ENCODE results near the gene SEMA4G. TPM values are rescaled to one million over a fixed set of nuclear protein-coding genes. Genes with fewer than 3 reads are reported as not detected.

The SEMA4G gene
- total and polyA plus RNA-seq, 2 of the 4 experiments (the other 2 are of a cell fraction): 0.90 to 8.7 TPM

DNA sequence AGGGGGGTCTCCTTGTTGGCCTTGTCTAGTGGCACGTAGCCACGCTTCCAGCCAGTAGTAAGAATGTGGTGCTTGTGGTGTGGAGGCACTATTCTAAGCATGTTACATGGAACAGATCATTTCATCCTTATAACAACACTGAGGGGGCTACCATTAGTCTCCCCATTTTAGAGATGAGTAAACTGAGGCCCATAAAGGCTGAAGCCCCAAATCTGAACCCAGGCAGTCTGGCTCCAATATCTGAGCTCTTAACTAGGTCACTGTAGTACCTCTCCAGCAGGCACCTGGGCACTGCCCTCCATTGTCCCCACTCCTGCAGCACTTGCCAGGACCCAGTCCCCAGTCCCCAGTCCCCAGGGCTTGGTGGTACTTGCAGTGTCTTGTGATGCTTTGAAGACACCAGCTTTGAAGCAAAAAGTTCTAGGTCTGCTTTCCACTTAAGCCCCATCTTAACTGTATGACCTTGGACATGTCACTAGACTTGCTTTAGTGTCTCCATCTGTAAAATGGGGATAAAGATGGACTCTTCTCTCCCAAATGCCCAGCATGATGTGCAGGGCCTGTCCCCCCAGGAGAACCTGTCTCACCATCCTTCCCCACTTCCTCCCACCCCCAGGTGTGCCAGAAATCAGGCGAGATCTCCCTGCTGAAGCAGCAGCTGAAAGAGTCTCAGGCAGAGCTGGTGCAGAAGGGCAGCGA is 36.7 kb downstream of the SEMA4G start:
- Histone ChIP-seq H4K20me1 (ENCODE audit: insufficient read depth, low read length) (peaks cover 65% of the 10 kb centered on the region), H3K9me3 (ENCODE audit: control insufficient read depth, insufficient read depth, low read length) (no peaks in the 10 kb centered on the region), H3K4me1 (ENCODE audit: control insufficient read depth, insufficient read depth, low read length) (peaks cover 33% of the 10 kb centered on the region), H2BK5ac (ENCODE audit: low read depth, low read length, poor library complexity, severe bottlenecking) (no peak overlapping the region), H3K4ac (ENCODE audit: low read depth, low read length) (no peak overlapping the region), H3K18ac (ENCODE audit: low read depth, low read length) (no peak overlapping the region), H2BK20ac (ENCODE audit: low read depth, low read length) (no peak overlapping the region), H3K9me1 (ENCODE audit: insufficient read depth, low read length) (peaks cover 14% of the 10 kb centered on the region), H3K56ac (ENCODE audit: extremely low read depth, insufficient read depth, low read length) (no peak overlapping the region), H3K9ac (ENCODE audit: low read depth, low read length) (no peak overlapping the region), H2BK15ac (ENCODE audit: low read depth, low read length) (no peak overlapping the region), H3K36me3 (ENCODE audit: control insufficient read depth, insufficient read depth, low read length) (peaks cover 47% of the 10 kb centered on the region), H2AFZ (replicated peaks; ENCODE audit: low read length, poor library complexity) (no peak overlapping the region), H3K27me3 (ENCODE audit: control insufficient read depth, insufficient read depth, low read length) (no peaks in the 10 kb centered on the region), H3K23ac (ENCODE audit: low read depth, low read length) (no peak overlapping the region; the same call in 1 of the 2 replicates), H3K27ac (ENCODE audit: insufficient read depth, low read length) (no peak overlapping the region), H4K8ac (ENCODE audit: low read depth in 2 of 2, low read length in 2 of 2) (no peak overlapping the region), H3K14ac (replicated peaks; ENCODE audit: low read depth, low read length) (no peak overlapping the region), H2BK120ac (ENCODE audit: low read depth, low read length) (no peak overlapping the region), H4K91ac (ENCODE audit: insufficient read depth, low read depth, low read length) (no peak overlapping the region), H2AK5ac (ENCODE audit: low read depth, low read length) (no peak overlapping the region), H3K4me3 (ENCODE audit: insufficient read depth, low read depth, low read length) (no peak overlapping the region), H3K4me2 (ENCODE audit: low read depth, low read length) (no peak overlapping the region), H4K5ac (ENCODE audit: low read depth, low read length) (no peak overlapping the region), H2AK9ac (replicated peaks; ENCODE audit: low read depth, low read length, poor library complexity) (no peak overlapping the region), H3K79me1 (ENCODE audit: low read depth in 1 of 2, low read length in 2 of 2) (peaks cover 21 to 73% of the 10 kb centered on the region in 2 experiments; a peak in 3 of 4 replicates)
- DNase-seq (no peak), ATAC-seq (ENCODE audit: low read depth) (no peak)
- dilution Hi-C loops (cut with HindIII; ENCODE audit: low sequenced_read_pairs, unreplicated experiment): no loop called here
- intact Hi-C loops (cut with micrococcal nuclease): no loop called here
- 100% methylated on average over 1 of the region's 4 CpGs; no CpG with 5 or more reads in 1 of the 2 experiments for WGBS, 2 experiments (ENCODE audit: extremely low coverage in 2 of 2, insufficient read length in 1 of 2)
- ChIA-PET POLR2A (ENCODE audit: unreplicated experiment) (no interaction called here), CTCF (interaction anchor here (1.3 to 2.1 kb wide), 2 partner anchors 9 to 13 kb away, joined by 3 to 11 read pairs; no protein-coding TSS in a partner anchor)
- in situ Hi-C loops (cut with MboI; ENCODE audit: low sequenced_read_pairs): no loop called here
- TF ChIP-seq RCOR1 (IDR thresholded peaks at IDR 0.05; ENCODE audit: insufficient replicate concordance, low read length): no peak
- no peak for TF ChIP-seq MAFK (IDR thresholded peaks at IDR 0.05; ENCODE audit: low read depth, low read length)
- no peak for TF ChIP-seq POLR2A (IDR thresholded peaks at IDR 0.05; ENCODE audit: low read depth, low read length)
- no peak for TF ChIP-seq NFE2L2 (IDR thresholded peaks at IDR 0.05; ENCODE audit: low read depth, low read length)
- TF ChIP-seq CHD1 (IDR thresholded peaks at IDR 0.05; ENCODE audit: low read depth, low read length): no peak
- TF ChIP-seq, protein P1, sequence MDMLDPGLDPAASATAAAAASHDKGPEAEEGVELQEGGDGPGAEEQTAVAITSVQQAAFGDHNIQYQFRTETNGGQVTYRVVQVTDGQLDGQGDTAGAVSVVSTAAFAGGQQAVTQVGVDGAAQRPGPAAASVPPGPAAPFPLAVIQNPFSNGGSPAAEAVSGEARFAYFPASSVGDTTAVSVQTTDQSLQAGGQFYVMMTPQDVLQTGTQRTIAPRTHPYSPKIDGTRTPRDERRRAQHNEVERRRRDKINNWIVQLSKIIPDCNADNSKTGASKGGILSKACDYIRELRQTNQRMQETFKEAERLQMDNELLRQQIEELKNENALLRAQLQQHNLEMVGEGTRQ (IDR thresholded peaks at IDR 0.05; ENCODE audit: low read depth, low read length): no peak
- no peak for TF ChIP-seq BHLHE40 (IDR thresholded peaks at IDR 0.05; ENCODE audit: low read depth, low read length)
- TF ChIP-seq SMC3 (IDR thresholded peaks at IDR 0.05; ENCODE audit: low read depth, low read length): no peak
- TF ChIP-seq, protein P2, sequence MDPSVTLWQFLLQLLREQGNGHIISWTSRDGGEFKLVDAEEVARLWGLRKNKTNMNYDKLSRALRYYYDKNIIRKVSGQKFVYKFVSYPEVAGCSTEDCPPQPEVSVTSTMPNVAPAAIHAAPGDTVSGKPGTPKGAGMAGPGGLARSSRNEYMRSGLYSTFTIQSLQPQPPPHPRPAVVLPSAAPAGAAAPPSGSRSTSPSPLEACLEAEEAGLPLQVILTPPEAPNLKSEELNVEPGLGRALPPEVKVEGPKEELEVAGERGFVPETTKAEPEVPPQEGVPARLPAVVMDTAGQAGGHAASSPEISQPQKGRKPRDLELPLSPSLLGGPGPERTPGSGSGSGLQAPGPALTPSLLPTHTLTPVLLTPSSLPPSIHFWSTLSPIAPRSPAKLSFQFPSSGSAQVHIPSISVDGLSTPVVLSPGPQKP (IDR thresholded peaks at IDR 0.05; ENCODE audit: borderline replicate concordance, low read depth, low read length): no peak
- TF ChIP-seq RFX5 (IDR thresholded peaks at IDR 0.05; ENCODE audit: low read depth, low read length): no peak
- TF ChIP-seq MAZ (IDR thresholded peaks at IDR 0.05; ENCODE audit: borderline replicate concordance, low read depth, low read length): no peak
- no peak for TF ChIP-seq MXI1 (IDR thresholded peaks at IDR 0.05; ENCODE audit: borderline replicate concordance, low read depth, low read length)
- TF ChIP-seq, protein P3, sequence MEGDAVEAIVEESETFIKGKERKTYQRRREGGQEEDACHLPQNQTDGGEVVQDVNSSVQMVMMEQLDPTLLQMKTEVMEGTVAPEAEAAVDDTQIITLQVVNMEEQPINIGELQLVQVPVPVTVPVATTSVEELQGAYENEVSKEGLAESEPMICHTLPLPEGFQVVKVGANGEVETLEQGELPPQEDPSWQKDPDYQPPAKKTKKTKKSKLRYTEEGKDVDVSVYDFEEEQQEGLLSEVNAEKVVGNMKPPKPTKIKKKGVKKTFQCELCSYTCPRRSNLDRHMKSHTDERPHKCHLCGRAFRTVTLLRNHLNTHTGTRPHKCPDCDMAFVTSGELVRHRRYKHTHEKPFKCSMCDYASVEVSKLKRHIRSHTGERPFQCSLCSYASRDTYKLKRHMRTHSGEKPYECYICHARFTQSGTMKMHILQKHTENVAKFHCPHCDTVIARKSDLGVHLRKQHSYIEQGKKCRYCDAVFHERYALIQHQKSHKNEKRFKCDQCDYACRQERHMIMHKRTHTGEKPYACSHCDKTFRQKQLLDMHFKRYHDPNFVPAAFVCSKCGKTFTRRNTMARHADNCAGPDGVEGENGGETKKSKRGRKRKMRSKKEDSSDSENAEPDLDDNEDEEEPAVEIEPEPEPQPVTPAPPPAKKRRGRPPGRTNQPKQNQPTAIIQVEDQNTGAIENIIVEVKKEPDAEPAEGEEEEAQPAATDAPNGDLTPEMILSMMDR (conservative IDR thresholded peaks at IDR 0.05; ENCODE audit: low read depth, low read length): no peak
- no peak for TF ChIP-seq RAD21 (IDR thresholded peaks at IDR 0.05; ENCODE audit: low read length)
- BruUV-seq (replicated peaks): no TSS peak
